MM.1S (cell line): ENCODE data around the gene SDCCAG8.

ENCODE experiments used
- DNase-seq: peaks from one replicate; pipeline ENCODE4 v3.0.0-alpha.2; 2015
- H2AFZ ChIP-seq: fragments of 300-600 bp; sonication (generic); 2 replicates; pipeline ENCODE4 v1.6.0; 2016; ENCODE audit warnings: antibody characterized with exemption, low read length
- H3F3A ChIP-seq: fragments of 300-600 bp; sonication (generic); 2 replicates; pipeline ENCODE4 v1.6.1; 2016; ENCODE audit warnings: mild to moderate bottlenecking, antibody characterized with exemption, low read length, moderate library complexity, mixed read lengths; ENCODE audit not compliant: insufficient read depth
- H3K27ac ChIP-seq: fragments of 300-600 bp; sonication (generic); 2 replicates; pipeline ENCODE4 v1.5.1; 2016; ENCODE audit warnings: mild to moderate bottlenecking, low read length
- H3K27me3 ChIP-seq: fragments of 300-600 bp; sonication (generic); replicated peaks from 2 replicates; pipeline ENCODE4 v1.6.0; 2016; ENCODE audit warnings: low read length; ENCODE audit not compliant: insufficient read depth
- H3K36me3 ChIP-seq: fragments of 300-600 bp; sonication (generic); replicated peaks from 2 replicates; pipeline ENCODE4 v1.6.1; 2016; ENCODE audit warnings: mild to moderate bottlenecking, low read length, mixed read lengths; ENCODE audit not compliant: insufficient read depth
- H3K4me1 ChIP-seq: fragments of 300-600 bp; sonication (generic); 2 replicates; pipeline ENCODE4 v1.6.1; 2016; ENCODE audit warnings: low read length, mixed read lengths
- H3K4me2 ChIP-seq: fragments of 300-600 bp; sonication (generic); 2 replicates; pipeline ENCODE4 v1.6.0; 2016; ENCODE audit warnings: low read depth, low read length
- H3K4me3 ChIP-seq: fragments of 300-600 bp; sonication (generic); 2 replicates; pipeline ENCODE4 v1.5.1; 2016; ENCODE audit warnings: low read length, mixed read lengths
- H3K79me2 ChIP-seq: fragments of 300-600 bp; sonication (generic); 2 replicates; pipeline ENCODE4 v1.6.1; 2016; ENCODE audit warnings: mixed run types, low read length, mixed read lengths
- H3K9ac ChIP-seq: fragments of 300-600 bp; sonication (generic); 2 replicates; pipeline ENCODE4 v1.6.1; 2016; ENCODE audit warnings: low read length, mixed read lengths
- H3K9me2 ChIP-seq: fragments of 300-600 bp; sonication (generic); replicated peaks from 2 replicates; pipeline ENCODE4 v1.6.1; 2016; ENCODE audit warnings: mild to moderate bottlenecking, low read length, mixed read lengths; ENCODE audit not compliant: insufficient read depth
- H3K9me3 ChIP-seq: fragments of 300-600 bp; sonication (generic); replicated peaks from 2 replicates; pipeline ENCODE4 v1.6.1; 2016; ENCODE audit warnings: mild to moderate bottlenecking, low read length, mixed read lengths; ENCODE audit not compliant: insufficient read depth
- H4K20me1 ChIP-seq: fragments of 300-600 bp; sonication (generic); 2 replicates; pipeline ENCODE4 v1.6.1; 2016; ENCODE audit warnings: mild to moderate bottlenecking, low read length, moderate library complexity, mixed read lengths; ENCODE audit not compliant: insufficient read depth
- EZH2 ChIP-seq: fragments of 300-600 bp; sonication (generic); optimal IDR thresholded peaks from 2 replicates; pipeline ENCODE3; 2017; ENCODE audit warnings: low read depth, mild to moderate bottlenecking, antibody characterized with exemption, low read length, mixed read lengths
- EZH2phosphoT487 ChIP-seq: fragments of 300-600 bp; sonication (generic); IDR thresholded peaks from 2 replicates; pipeline ENCODE4 v1.6.1; 2018; ENCODE audit warnings: antibody characterized with exemption, low read length
- TF ChIP-seq, protein P1 (sequence below): fragments of 300-600 bp; sonication (generic); IDR thresholded peaks from 2 replicates; pipeline ENCODE4 v1.5.1; 2016; ENCODE audit warnings: antibody characterized with exemption, low read length, mixed read lengths

Gene SDCCAG8

DNA sequence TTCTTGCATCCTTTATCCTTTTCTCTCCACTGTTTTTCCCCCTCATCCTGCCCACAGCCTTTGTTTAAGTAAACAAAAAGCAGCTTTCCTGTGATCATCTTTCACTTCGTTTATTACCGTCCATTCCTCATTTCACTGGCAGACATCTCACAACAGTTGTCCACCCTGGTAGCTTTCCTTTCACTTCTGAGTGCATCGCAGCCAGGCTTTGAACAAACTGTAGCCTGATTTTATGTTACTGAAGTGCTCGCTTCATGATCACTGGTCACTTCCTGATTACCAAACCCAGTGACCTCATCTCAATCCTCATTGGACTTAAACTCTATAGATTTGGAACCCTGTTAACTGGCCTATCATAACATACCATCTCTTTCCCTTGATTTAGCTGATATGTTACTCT, 67.7 kb downstream of the SDCCAG8 start:
- H3K9me2 ChIP-seq, result no peaks in the 10 kb centered on the region

DNA sequence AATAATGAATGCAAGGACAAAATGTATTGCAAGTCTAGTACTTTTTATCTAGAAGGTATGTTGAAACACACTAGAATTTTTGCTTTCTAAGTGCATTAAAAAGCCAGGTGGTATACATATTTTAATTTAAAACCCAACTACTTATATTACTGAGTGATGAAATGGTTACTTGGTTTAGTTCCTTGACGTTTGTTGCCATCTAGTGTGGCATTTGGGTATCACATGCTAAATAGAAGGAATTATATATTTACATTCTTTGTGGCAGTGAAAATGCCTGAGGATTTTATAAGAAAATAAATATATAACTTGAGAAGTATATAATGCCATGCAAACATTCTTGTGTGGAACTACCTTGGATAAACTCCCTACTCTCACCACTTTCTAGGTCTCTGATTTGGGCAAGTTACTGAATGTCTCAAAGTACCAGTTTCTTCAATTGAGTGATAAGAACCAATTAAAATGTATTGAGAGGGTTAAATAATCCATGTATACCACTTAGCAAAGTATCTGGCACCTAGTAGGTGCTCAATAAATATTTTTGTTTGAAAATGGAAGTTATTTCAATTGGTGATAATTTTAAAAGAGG, 69.6 kb downstream of the SDCCAG8 start:
- no peaks in the 10 kb centered on the region for H3K36me3 ChIP-seq
- no peaks in the 10 kb centered on the region for H3K79me2 ChIP-seq
- peak; percentile 56 for DNase-seq

More for the DNA sequence above, 67.7 kb downstream of the SDCCAG8 start:
- no peak for DNase-seq
- TF ChIP-seq EZH2phosphoT487 (no peak), EZH2 (no peak)
- TF ChIP-seq, protein P1, sequence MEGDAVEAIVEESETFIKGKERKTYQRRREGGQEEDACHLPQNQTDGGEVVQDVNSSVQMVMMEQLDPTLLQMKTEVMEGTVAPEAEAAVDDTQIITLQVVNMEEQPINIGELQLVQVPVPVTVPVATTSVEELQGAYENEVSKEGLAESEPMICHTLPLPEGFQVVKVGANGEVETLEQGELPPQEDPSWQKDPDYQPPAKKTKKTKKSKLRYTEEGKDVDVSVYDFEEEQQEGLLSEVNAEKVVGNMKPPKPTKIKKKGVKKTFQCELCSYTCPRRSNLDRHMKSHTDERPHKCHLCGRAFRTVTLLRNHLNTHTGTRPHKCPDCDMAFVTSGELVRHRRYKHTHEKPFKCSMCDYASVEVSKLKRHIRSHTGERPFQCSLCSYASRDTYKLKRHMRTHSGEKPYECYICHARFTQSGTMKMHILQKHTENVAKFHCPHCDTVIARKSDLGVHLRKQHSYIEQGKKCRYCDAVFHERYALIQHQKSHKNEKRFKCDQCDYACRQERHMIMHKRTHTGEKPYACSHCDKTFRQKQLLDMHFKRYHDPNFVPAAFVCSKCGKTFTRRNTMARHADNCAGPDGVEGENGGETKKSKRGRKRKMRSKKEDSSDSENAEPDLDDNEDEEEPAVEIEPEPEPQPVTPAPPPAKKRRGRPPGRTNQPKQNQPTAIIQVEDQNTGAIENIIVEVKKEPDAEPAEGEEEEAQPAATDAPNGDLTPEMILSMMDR, result no peak
- no peak overlapping the region for H2AFZ ChIP-seq
- H3K4me1 ChIP-seq, result no peaks in the 10 kb centered on the region
- H3K79me2 ChIP-seq, result no peaks in the 10 kb centered on the region
- no peaks in the 10 kb centered on the region for H3K9me3 ChIP-seq
- no peaks in the 10 kb centered on the region for H3K36me3 ChIP-seq
- H3F3A ChIP-seq, result no peaks in the 10 kb centered on the region
- H3K4me2 ChIP-seq, result no peak overlapping the region
- no peak overlapping the region for H3K9ac ChIP-seq
- no peaks in the 10 kb centered on the region for H4K20me1 ChIP-seq
- H3K27ac ChIP-seq, result no peak overlapping the region
- H3K27me3 ChIP-seq, result no peaks in the 10 kb centered on the region
- no peak overlapping the region for H3K4me3 ChIP-seq

DNA sequence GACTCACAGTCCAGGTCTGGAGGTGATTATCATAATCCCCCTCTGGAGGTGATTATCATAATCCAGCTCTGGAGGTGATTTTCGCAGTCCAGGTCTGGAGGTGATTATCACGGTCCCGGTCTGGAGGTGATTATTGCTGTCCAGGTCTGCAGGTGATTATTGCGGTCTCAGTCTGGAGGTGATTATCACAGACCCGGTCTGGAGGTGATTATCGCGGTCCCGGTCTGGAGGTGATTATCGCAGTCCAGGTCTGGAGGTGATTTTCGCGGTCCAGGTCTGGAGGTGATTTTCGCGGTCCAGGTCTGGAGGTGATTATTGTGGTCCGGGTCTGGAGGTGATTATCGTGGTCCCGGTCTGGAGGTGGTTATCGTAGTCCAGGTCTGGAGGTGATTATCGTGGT, 76.6 kb downstream of the SDCCAG8 start:
- no peaks in the 10 kb centered on the region for H3K9me3 ChIP-seq
- H3F3A ChIP-seq, result no peaks in the 10 kb centered on the region
- TF ChIP-seq EZH2phosphoT487 (no peak), EZH2 (no peak)
- TF ChIP-seq, protein P1, result no peak
- H3K9me2 ChIP-seq, result no peaks in the 10 kb centered on the region
- no peak overlapping the region for H3K4me2 ChIP-seq
- no peaks in the 10 kb centered on the region for H3K79me2 ChIP-seq
- no peaks in the 10 kb centered on the region for H3K4me1 ChIP-seq
- no peak overlapping the region for H2AFZ ChIP-seq
- H3K4me3 ChIP-seq, result no peak overlapping the region
- DNase-seq, result no peak
- no peaks in the 10 kb centered on the region for H3K36me3 ChIP-seq
- no peak overlapping the region for H3K9ac ChIP-seq
- H3K27me3 ChIP-seq, result no peaks in the 10 kb centered on the region
- H4K20me1 ChIP-seq, result no peaks in the 10 kb centered on the region
- no peak overlapping the region for H3K27ac ChIP-seq

More for the DNA sequence above, 69.6 kb downstream of the SDCCAG8 start:
- H3F3A ChIP-seq, result no peaks in the 10 kb centered on the region
- TF ChIP-seq, protein P1, result peak; percentile 79
- TF ChIP-seq EZH2, result no peak
- no peak overlapping the region for H3K4me2 ChIP-seq
- H3K4me1 ChIP-seq, result no peaks in the 10 kb centered on the region
- no peaks in the 10 kb centered on the region for H3K27me3 ChIP-seq
- no peak overlapping the region for H3K4me3 ChIP-seq
- no peaks in the 10 kb centered on the region for H3K9me2 ChIP-seq
- H4K20me1 ChIP-seq, result no peaks in the 10 kb centered on the region
- no peaks in the 10 kb centered on the region for H3K9me3 ChIP-seq
- no peak overlapping the region for H3K27ac ChIP-seq
- H3K9ac ChIP-seq, result no peak overlapping the region
- no peak overlapping the region for H2AFZ ChIP-seq
